AG04450 (cell line): ENCODE measurements around the gene MYO1D. TPM values are rescaled to one million over a fixed set of nuclear protein-coding genes. Genes with fewer than 3 reads are reported as not detected.

ENCODE experiments used
- CTCF ChIA-PET: fragments of 300-600, 350-600 bp; formaldehyde crosslinking; extraction: SDS; loops from one replicate; lab custom pipeline; 2022; ENCODE audit warnings: antibody characterized with exemption, inconsistent platforms; lab: Charles Lee
- POLR2A ChIA-PET: fragments of 350-600 bp; formaldehyde crosslinking; extraction: SDS; loops from one replicate; lab custom pipeline; 2021; ENCODE audit warnings: antibody characterized with exemption, inconsistent platforms; lab: Yijun Ruan, JAX
- DNase-seq: peaks from one replicate; pipeline ENCODE4 v3.0.0-alpha.2; 2011; ENCODE audit warnings: low read depth, low spot score
- H3K27ac ChIP-seq: one replicate; pipeline ENCODE4 v1.5.1; 2012; ENCODE audit warnings: low read depth, low read length, control low read depth
- H3K27me3 ChIP-seq: one replicate; pipeline ENCODE4 v1.6.0; 2012; ENCODE audit warnings: low read length; ENCODE audit not compliant: control insufficient read depth, insufficient read depth
- H3K4me3 ChIP-seq: 2 replicates; pipeline ENCODE4 v1.5.1; 2011; ENCODE audit warnings: mild to moderate bottlenecking, low read depth, low read length, control low read depth
- H3K9me3 ChIP-seq: 2 replicates; pipeline ENCODE4 v1.5.1; 2012; ENCODE audit warnings: low read length; ENCODE audit not compliant: control insufficient read depth, insufficient read depth
- CTCF ChIP-seq: IDR thresholded peaks from 2 replicates; pipeline ENCODE4 v1.5.1; 2011; ENCODE audit warnings: low read depth, low read length, control low read depth, inconsistent platforms
- polyA plus RNA-seq: library from polyadenylated mRNA; depleted of rRNA; stranded (reverse); fragments of >200 nt; gene quantifications from 2 replicates; pipeline ENCODE4 v1.2.3, GENCODE V29; 2011

The MYO1D gene
- polyA plus RNA-seq, 1 experiment: 1.1 TPM

GRCh38 chr17:32536736-32537643 is 339.9 kb downstream of the MYO1D start:
- Histone ChIP-seq H3K27ac (no peak overlapping the region), H3K9me3 (no peaks in the 10 kb centered on the region), H3K27me3 (no peaks in the 10 kb centered on the region), H3K4me3 (no peak overlapping the region)
- CTCF ChIA-PET: no interaction called here
- POLR2A ChIA-PET: no interaction called here
- DNase-seq: no peak
- TF ChIP-seq CTCF: no peak

GRCh38 chr17:32533296-32533695 is 343.6 kb downstream of the MYO1D start:
- ChIA-PET CTCF (interaction anchor here (0.6 kb wide), 1 partner anchor 83 kb away, joined by 4 read pairs; no protein-coding TSS in a partner anchor), POLR2A (no interaction called here)
- TF ChIP-seq CTCF: no peak
- H3K4me3 ChIP-seq: no peak overlapping the region
- DNase-seq: no peak
- H3K27me3 ChIP-seq: peaks cover 3% of the 10 kb centered on the region
- no peaks in the 10 kb centered on the region for H3K9me3 ChIP-seq
- H3K27ac ChIP-seq: no peak overlapping the region

GRCh38 chr17:32529604-32530003 is 347.3 kb downstream of the MYO1D start:
- TF ChIP-seq CTCF: no peak
- POLR2A ChIA-PET: no interaction called here
- CTCF ChIA-PET: no interaction called here
- no peak overlapping the region for H3K27ac ChIP-seq
- no peaks in the 10 kb centered on the region for H3K9me3 ChIP-seq
- DNase-seq: no peak
- H3K4me3 ChIP-seq: no peak overlapping the region
- H3K27me3 ChIP-seq: peaks cover 8% of the 10 kb centered on the region

- H3K27me3 ChIP-seq: peaks cover 8% of the 10 kb centered on the region
- no peaks in the 10 kb centered on the region for H3K9me3 ChIP-seq
- no peak for DNase-seq
- no peak for TF ChIP-seq CTCF
- ChIA-PET POLR2A (no interaction called here), CTCF (no interaction called here)
- no peak overlapping the region for H3K4me3 ChIP-seq
- no peak overlapping the region for H3K27ac ChIP-seq
These were observed 348.1 kb downstream of the MYO1D start for GRCh38 chr17:32528825-32529224.

GRCh38 chr17:32527146-32527545 is 349.8 kb downstream of the MYO1D start:
- Histone ChIP-seq H3K4me3 (no peak overlapping the region), H3K27ac (no peak overlapping the region), H3K9me3 (no peaks in the 10 kb centered on the region), H3K27me3 (peaks cover 8% of the 10 kb centered on the region)
- DNase-seq: no peak
- ChIA-PET CTCF (no interaction called here), POLR2A (no interaction called here)
- no peak for TF ChIP-seq CTCF
